ENCODE data around the gene LRRC10B.

The LRRC10B gene

GRCh38 chr11:61486011-61486620 is 22.4 kb upstream of the LRRC10B start:
- H3K4me3 ChIP-seq (replicated peaks; ENCODE audit: low read depth, low read length) = no peak overlapping the region
- TF ChIP-seq, protein P1, sequence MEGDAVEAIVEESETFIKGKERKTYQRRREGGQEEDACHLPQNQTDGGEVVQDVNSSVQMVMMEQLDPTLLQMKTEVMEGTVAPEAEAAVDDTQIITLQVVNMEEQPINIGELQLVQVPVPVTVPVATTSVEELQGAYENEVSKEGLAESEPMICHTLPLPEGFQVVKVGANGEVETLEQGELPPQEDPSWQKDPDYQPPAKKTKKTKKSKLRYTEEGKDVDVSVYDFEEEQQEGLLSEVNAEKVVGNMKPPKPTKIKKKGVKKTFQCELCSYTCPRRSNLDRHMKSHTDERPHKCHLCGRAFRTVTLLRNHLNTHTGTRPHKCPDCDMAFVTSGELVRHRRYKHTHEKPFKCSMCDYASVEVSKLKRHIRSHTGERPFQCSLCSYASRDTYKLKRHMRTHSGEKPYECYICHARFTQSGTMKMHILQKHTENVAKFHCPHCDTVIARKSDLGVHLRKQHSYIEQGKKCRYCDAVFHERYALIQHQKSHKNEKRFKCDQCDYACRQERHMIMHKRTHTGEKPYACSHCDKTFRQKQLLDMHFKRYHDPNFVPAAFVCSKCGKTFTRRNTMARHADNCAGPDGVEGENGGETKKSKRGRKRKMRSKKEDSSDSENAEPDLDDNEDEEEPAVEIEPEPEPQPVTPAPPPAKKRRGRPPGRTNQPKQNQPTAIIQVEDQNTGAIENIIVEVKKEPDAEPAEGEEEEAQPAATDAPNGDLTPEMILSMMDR (IDR thresholded peaks at IDR 0.05; ENCODE audit: low read depth, low read length, missing control alignments) = no peak
- no peak for DNase-seq (ENCODE audit: extremely low read depth, low read depth)

DNA sequence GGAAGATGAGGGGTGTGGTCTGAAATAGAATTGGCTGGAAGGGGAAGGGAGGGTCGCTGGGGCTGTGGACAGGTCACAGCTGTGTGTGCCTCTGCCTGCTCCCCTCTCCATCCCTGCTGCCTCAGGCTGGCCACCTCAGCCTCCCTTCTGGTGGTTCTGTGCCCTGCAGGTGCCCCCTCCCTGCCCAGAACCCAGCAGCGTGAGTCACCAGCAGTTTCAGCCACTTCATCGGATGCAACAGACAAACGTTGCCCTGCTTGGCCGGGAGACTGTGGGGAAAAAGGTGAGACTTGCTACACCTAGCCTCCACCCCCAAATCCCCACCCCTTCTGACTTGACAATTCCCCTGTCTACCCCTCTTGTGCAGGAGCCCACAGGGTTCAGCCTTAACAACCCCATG is 21.8 kb upstream of the LRRC10B start:
- no peak overlapping the region for H3K4me3 ChIP-seq (replicated peaks; ENCODE audit: low read depth, low read length)
- TF ChIP-seq, protein P1 (IDR thresholded peaks at IDR 0.05; ENCODE audit: low read depth, low read length, missing control alignments) = no peak
- DNase-seq (ENCODE audit: extremely low read depth, low read depth) = no peak

DNA sequence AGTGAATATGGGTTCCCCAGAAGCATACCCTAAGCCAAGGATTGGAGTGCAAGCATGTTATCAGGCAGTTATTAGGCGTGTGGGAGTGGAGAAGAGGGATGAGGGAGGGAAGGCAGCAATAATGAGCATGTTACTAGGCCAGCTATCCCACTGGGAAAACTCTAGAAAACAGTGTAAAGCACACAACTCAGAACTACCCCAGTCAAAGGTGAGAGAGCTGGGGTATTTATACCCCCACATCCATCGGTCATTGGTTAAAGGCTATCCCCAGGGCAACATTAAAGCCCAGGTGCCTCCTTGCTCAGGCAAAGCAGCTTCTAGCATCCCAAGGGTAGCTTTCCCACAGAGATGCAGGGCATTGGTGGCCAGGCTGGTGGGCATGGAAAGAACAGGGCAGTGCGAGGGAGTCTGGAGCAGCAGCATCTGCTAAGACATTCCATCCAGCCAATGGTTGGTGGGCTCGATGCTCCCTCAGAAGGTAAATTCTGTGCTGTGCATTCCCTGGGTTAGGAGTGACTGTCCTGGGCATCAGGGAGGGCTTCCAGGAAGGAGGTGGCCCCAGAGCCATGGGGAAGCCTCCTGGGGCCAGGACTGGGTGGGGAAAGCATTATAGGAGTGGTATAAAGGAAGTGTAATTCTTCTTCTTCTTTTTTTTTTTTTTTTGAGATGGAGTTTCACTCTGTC is 21.1 kb upstream of the LRRC10B start:
- TF ChIP-seq, protein P1 (IDR thresholded peaks at IDR 0.05; ENCODE audit: low read depth, low read length, missing control alignments) = no peak
- H3K4me3 ChIP-seq (replicated peaks; ENCODE audit: low read depth, low read length) = no peak overlapping the region
- DNase-seq (ENCODE audit: extremely low read depth, low read depth) = no peak

GRCh38 chr11:61488651-61489291 is 19.8 kb upstream of the LRRC10B start:
- no peak for DNase-seq (ENCODE audit: extremely low read depth, low read depth)
- no peak overlapping the region for H3K4me3 ChIP-seq (replicated peaks; ENCODE audit: low read depth, low read length)
- TF ChIP-seq, protein P1 (IDR thresholded peaks at IDR 0.05; ENCODE audit: low read depth, low read length, missing control alignments) = no peak

DNA sequence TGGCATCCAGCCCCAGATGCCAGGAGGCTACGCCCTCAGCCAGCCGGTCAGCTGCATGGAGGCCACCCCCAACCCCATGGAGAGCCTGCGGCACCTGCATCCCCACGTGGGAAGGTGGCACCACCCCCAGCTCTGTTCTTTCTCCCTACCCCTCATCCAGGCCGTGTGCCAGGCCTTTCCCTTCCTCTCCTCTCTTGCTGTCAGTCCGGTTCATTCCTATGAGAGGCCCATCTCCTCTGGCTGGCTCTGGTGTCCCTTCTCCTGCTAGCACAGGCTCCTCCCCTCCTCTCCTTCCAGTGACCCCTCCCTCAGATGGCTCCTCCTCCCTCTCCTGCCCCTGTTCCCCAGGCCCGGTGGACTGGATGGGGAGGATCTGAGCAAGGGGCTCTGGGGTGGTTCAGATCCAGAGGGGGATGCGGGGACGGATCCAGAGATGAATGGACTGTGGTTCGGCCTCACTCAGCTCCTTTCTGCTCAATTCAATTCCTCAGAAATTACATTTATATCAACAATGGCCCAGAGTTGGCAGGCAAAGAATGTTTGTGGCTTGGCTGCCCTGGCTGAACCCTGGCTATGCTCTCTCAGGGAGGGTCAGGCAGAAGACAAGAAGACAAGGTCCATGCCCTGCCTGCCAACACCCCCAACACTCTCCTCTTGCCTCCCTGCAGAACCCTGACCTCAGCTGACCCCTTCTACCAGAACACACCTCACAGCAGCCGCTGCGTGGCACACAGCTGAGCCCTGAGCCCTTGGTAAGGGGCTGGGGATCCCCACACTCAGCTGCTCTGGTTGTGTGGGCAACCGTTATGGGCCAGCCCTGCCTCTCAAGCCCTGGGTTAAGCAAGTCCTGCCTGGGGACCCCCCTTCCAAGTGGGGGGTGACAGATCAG is 18.5 kb upstream of the LRRC10B start:
- H3K4me3 ChIP-seq (replicated peaks; ENCODE audit: low read depth, low read length) = no peak overlapping the region
- TF ChIP-seq, protein P1 (IDR thresholded peaks at IDR 0.05; ENCODE audit: low read depth, low read length, missing control alignments) = no peak
- DNase-seq (ENCODE audit: extremely low read depth, low read depth) = no peak

DNA sequence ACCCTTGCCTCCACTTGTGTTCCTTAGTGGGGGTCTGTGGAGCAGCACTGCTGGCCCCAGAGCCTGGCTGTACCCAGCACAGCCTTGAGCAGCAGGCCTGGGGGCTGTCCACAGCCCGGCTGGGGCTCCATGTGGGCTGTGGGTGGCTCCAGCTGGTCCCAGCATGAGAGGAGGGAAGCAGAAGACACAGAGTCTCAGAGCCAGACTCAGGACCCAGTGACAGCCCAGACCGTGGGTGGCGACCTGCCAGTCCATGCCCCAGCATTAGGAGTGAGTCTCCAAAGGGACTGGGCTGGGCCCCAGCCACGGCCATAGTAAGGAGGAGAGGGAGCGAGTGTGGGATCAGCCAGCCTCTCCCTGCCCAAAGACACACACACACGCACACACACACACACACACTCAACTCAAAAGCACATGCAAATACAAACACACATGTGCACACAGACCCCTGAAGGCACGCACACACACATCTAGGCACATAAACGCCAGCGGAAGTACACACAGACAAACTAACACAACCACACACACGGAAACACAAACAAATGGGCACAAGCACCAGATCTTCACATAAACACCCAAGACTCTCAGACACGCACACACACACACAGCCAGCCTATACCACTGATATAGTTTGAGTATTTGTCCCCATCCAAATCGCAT is 16.7 kb upstream of the LRRC10B start:
- TF ChIP-seq, protein P1 (IDR thresholded peaks at IDR 0.05; ENCODE audit: low read depth, low read length, missing control alignments) = no peak
- no peak for DNase-seq (ENCODE audit: extremely low read depth, low read depth)
- no peak overlapping the region for H3K4me3 ChIP-seq (replicated peaks; ENCODE audit: low read depth, low read length)
